ENCODE data around the gene ACYP2. TPM values are rescaled to one million over a fixed set of nuclear protein-coding genes. Genes with fewer than 3 reads are reported as not detected.

The ACYP2 gene
- total RNA-seq, 3 donors from 2014 or later = 4.3 to 5.1 (median 5.1) TPM

DNA sequence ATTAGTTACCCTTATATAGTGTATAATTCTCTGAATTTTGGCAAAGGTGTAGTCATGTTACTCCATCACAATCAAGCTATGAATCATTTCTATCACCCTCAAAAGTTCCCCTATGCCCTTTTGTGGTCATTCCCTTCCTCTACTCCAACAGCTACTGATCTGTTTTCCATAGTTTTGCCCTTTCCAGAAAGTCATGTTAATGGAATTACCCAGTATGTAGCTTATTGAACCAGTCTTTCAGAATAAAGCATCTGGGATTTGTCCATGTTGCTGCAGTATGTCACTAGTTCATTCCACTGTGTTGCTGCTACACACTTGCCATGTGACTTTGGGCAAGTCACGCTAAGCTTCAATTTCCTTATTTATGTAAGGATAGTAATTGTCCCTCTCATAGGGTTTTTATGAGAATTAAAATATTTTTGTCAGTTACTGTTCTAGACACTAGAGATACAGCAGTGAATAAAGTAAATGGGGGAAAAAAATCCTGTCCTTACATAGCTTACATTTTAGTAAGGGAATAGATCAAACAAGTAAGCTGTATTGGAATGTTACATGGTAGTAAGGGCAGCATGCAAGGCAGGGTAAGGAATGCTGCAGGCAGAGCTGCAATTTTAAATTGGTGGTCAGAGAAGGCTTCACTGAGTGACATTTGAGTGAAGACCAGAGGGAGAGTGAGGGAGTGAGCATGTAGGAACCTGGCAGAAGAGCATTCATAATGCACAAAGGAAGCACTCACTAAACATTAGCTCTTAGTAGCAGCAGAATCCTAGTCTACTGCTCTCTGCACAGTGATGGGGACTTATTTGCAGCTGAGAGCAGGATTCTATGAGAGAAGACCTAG, 220.9 kb downstream of the ACYP2 start:
- ATAC-seq = no peak
- H3K4me1 Mint-ChIP-seq (ENCODE audit: low read depth) = peaks cover 1% of the 10 kb centered on the region
- DNase-seq = no peak
- H3K4me3 Mint-ChIP-seq = no peak overlapping the region
- H3K27me3 Mint-ChIP-seq (ENCODE audit: low read depth) = peaks cover 13% of the 10 kb centered on the region
- no peaks in the 10 kb centered on the region for H3K36me3 Mint-ChIP-seq (ENCODE audit: insufficient read depth)
- H3K9me3 Mint-ChIP-seq = no peaks in the 10 kb centered on the region

DNA sequence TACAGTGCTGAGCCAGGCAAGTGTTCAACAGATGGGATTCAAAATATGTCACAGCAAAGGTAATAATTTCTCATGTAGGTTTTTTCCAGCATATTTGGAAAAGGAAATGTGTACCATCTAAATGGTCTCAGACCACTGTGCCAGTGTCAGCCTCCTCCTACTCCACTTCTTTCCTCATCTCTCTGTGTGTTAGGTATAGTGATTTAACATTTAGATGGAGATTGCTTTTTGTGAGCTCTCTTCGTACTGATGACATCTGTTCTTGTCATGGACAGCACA, 221.5 kb downstream of the ACYP2 start:
- Mint-ChIP-seq H3K36me3 (ENCODE audit: insufficient read depth) (no peaks in the 10 kb centered on the region), H3K27me3 (ENCODE audit: low read depth) (peaks cover 15% of the 10 kb centered on the region), H3K4me3 (no peak overlapping the region), H3K4me1 (ENCODE audit: low read depth) (no peaks in the 10 kb centered on the region), H3K9me3 (no peaks in the 10 kb centered on the region)
- DNase-seq = no peak
- ATAC-seq = no peak

DNA sequence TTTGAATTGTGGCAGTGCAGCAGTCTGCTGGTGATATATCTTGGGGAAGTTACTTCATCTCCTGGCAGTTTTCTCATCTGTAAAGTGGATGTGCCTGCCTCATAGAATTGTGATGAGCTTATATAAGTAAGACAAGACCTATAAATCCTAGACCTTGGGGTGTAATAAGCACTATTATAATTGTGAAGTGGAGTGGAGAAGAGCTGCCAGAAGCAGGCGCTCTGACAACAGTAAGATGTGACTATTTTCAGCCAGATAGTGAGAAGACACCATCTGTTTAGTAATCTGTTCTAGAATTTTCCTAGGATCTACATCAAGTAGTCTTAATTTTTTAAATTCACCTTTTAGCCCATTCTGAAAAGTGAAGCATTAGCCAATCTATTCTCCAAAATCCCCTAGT, 226.2 kb downstream of the ACYP2 start:
- Mint-ChIP-seq H3K4me3 (no peak overlapping the region), H3K9me3 (no peaks in the 10 kb centered on the region), H3K36me3 (ENCODE audit: insufficient read depth) (no peaks in the 10 kb centered on the region), H3K4me1 (ENCODE audit: low read depth) (no peaks in the 10 kb centered on the region), H3K27me3 (ENCODE audit: low read depth) (peaks cover 21% of the 10 kb centered on the region)
- DNase-seq = no peak
- no peak for ATAC-seq

DNA sequence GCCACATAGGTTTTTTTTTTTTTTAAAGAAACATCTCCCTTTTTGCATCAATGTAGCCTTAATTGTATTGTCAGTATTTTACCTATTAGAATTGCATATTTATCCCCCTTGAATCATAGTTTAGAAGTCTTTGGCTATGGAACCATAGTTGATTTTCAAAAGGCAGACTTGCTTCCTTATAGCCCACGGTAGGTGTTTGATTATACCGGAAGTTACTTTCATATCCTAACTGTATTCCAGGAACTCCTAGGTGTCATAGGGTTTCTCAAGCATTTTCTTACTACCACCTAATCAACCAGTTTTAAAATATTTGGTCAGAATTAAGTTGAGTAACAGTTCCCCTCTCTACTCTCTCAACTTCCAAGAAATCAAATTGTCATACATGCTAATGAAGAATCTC, 227.2 kb downstream of the ACYP2 start:
- no peak for DNase-seq
- Mint-ChIP-seq H3K27me3 (ENCODE audit: low read depth) (peaks cover 21% of the 10 kb centered on the region), H3K4me1 (ENCODE audit: low read depth) (no peaks in the 10 kb centered on the region), H3K36me3 (ENCODE audit: insufficient read depth) (no peaks in the 10 kb centered on the region), H3K4me3 (no peak overlapping the region), H3K9me3 (no peaks in the 10 kb centered on the region)
- no peak for ATAC-seq

DNA sequence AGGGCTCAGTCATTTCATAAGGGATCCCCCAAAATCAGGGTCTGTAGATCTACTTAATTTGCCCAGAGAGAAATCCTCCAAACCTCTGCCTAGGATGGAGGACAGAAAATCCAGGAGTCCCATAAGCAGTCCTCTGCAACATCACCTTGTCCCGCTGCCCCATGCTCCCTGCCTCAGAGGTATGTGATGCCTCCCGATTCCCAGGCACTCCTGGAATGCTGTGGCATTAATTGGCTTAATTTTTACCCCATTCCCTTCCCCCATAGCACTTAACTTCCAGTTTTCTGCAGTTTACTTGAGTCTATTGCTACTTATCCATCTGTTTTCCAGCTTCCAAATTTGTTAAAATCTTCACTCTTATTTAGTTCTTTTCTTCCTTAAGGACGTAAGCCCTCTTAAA, 232.2 kb downstream of the ACYP2 start:
- Mint-ChIP-seq H3K36me3 (ENCODE audit: insufficient read depth) (no peaks in the 10 kb centered on the region), H3K4me1 (ENCODE audit: low read depth) (no peaks in the 10 kb centered on the region), H3K27me3 (ENCODE audit: low read depth) (peaks cover 17% of the 10 kb centered on the region), H3K9me3 (no peaks in the 10 kb centered on the region), H3K4me3 (no peak overlapping the region)
- ATAC-seq = no peak
- no peak for DNase-seq

DNA sequence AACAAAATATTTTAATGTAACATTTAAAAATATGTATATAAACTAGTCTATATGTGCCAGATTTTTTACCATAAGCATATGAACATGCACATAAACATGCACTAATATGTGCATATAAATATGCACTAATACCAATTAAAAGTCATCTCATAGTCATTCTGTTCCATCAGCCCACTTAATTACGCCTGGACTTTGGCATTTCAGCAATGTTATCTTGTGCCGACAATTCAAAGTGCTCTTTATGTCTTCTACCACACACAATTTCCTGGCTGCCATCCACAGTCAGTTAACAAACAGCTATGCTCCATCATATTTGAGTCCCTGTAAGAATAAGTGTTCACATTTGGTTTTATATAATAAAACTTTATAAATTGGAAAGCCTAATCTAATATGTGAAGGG, 233.2 kb downstream of the ACYP2 start:
- Mint-ChIP-seq H3K4me3 (no peak overlapping the region), H3K27me3 (ENCODE audit: low read depth) (peaks cover 13% of the 10 kb centered on the region), H3K9me3 (no peaks in the 10 kb centered on the region), H3K36me3 (ENCODE audit: insufficient read depth) (no peaks in the 10 kb centered on the region), H3K4me1 (ENCODE audit: low read depth) (no peaks in the 10 kb centered on the region)
- ATAC-seq = no peak
- DNase-seq = no peak

DNA sequence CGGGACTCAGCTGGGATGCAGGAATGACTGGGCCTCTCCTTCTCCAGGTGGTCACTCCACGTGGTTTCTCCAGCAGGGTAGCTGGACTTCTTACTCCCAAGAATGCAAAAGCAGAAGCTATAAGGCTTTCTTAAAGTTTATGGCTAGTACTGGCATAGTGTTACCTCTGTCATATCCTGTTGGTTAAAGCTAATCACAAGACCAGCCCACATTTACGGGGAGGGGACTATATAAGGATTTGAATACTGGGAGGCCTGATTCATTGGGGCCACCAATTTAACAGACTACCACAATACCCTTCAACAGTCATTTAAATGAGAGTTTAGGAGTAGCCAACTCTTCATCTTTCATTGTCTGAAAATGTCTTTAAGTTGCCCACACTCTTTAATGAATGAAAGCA, 235.0 kb downstream of the ACYP2 start:
- DNase-seq = no peak
- no peak for ATAC-seq
- no peaks in the 10 kb centered on the region for H3K4me1 Mint-ChIP-seq (ENCODE audit: low read depth)
- H3K36me3 Mint-ChIP-seq (ENCODE audit: insufficient read depth) = no peaks in the 10 kb centered on the region
- no peaks in the 10 kb centered on the region for H3K27me3 Mint-ChIP-seq (ENCODE audit: low read depth)
- no peak overlapping the region for H3K4me3 Mint-ChIP-seq
- no peaks in the 10 kb centered on the region for H3K9me3 Mint-ChIP-seq

DNA sequence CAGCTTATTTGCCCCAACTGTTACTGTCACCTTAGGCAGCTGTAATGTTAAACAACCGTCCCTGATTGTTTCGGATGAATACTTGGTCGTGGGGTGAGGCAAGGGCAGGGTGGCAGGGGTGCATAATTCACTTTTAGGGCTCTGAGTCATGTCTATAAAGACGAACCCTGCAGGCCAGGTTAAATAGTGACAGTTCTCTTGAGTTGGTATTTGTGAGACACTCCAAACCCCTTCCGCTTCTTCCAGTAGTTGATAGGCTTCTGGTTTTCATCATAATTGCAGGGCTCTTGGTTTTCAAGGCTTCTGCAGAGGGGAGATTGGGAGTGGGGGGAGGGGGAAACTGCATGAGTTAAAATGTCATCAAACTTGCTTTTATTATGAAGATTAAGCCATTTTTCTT, 237.8 kb downstream of the ACYP2 start:
- ATAC-seq = no peak
- no peak for DNase-seq
- peaks cover 2% of the 10 kb centered on the region for H3K27me3 Mint-ChIP-seq (ENCODE audit: low read depth)
- H3K4me3 Mint-ChIP-seq = no peak overlapping the region
- H3K4me1 Mint-ChIP-seq (ENCODE audit: low read depth) = no peaks in the 10 kb centered on the region
- H3K36me3 Mint-ChIP-seq (ENCODE audit: insufficient read depth) = no peaks in the 10 kb centered on the region
- H3K9me3 Mint-ChIP-seq = no peaks in the 10 kb centered on the region

Other genes starting within 250 kb of the ACYP2 start
- gene PSME4, start 144.6 kb upstream of the ACYP2 start, total RNA-seq = 10 to 100 TPM; 42.6 to 45.0 (median 43.7) TPM
- not detected for gene TSPYL6, start 140.6 kb downstream of the ACYP2 start, total RNA-seq

Measured in activated T-cell treated with anti-CD3 and anti-CD28 coated beads, Interleukin-2, amount 50 U/mL, for 4 hours (primary cell).